NB4 (cell line): ENCODE data around the gene BRAT1.

ENCODE experiments used
- DNase-seq: peaks from one replicate; pipeline ENCODE4 v3.0.0; 2010; ENCODE audit warnings: low read depth
- H3K4me3 ChIP-seq: one replicate; pipeline ENCODE4 v1.5.1; 2011; ENCODE audit warnings: mild to moderate bottlenecking, low read depth, low read length, moderate library complexity
- MAX ChIP-seq: IDR thresholded peaks from 2 replicates; pipeline ENCODE4 v1.6.1; 2011; ENCODE audit warnings: low read depth, low read length
- MYC ChIP-seq: IDR thresholded peaks from 2 replicates; pipeline ENCODE4 v1.6.1; 2011; ENCODE audit warnings: low read depth, low read length
- POLR2A ChIP-seq: IDR thresholded peaks from 2 replicates; pipeline ENCODE4 v1.6.1; 2011; ENCODE audit warnings: mild to moderate bottlenecking; ENCODE audit not compliant: insufficient read length; ENCODE audit errors: extremely low read depth
- TF ChIP-seq, protein P1 (sequence below): IDR thresholded peaks from one replicate; pipeline ENCODE4 v1.5.1; 2012; ENCODE audit warnings: low read depth, low read length

The BRAT1 gene

GRCh38 chr7:2523941-2524807 lies 31.1 kb downstream of the BRAT1 start:
- DNase-seq = no peak
- TF ChIP-seq MYC = no peak
- no peak for TF ChIP-seq POLR2A
- TF ChIP-seq, protein P1, sequence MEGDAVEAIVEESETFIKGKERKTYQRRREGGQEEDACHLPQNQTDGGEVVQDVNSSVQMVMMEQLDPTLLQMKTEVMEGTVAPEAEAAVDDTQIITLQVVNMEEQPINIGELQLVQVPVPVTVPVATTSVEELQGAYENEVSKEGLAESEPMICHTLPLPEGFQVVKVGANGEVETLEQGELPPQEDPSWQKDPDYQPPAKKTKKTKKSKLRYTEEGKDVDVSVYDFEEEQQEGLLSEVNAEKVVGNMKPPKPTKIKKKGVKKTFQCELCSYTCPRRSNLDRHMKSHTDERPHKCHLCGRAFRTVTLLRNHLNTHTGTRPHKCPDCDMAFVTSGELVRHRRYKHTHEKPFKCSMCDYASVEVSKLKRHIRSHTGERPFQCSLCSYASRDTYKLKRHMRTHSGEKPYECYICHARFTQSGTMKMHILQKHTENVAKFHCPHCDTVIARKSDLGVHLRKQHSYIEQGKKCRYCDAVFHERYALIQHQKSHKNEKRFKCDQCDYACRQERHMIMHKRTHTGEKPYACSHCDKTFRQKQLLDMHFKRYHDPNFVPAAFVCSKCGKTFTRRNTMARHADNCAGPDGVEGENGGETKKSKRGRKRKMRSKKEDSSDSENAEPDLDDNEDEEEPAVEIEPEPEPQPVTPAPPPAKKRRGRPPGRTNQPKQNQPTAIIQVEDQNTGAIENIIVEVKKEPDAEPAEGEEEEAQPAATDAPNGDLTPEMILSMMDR = no peak
- no peak for TF ChIP-seq MAX
- H3K4me3 ChIP-seq = no peak overlapping the region

DNA sequence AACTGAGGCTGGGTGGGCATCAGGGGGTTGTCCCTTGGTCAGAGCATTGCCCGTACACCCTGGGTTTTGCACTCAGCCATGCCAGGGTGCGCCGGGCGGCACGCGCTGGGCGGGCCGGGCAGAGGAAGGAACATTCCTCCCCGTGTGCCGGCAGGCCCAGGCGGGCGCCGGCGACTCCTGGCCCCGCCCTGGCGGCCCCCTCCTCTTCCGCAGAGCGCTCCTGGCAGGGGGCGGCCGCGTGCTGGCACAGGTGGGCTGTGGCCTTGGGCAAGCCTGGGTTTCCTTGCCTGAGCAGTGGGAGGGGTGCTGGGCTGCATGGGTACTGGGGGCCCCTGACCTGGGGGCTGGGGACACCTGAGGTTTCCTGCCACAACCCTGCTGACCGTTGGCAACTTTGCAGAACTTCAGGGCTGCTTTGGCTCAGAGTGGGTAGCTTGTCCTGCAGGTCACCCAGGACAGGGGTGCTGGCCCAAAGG lies 31.8 kb downstream of the BRAT1 start:
- TF ChIP-seq POLR2A (no peak), MYC (no peak), MAX (no peak)
- TF ChIP-seq, protein P1 = no peak
- DNase-seq = no peak
- H3K4me3 ChIP-seq = no peak overlapping the region

GRCh38 chr7:2522780-2523433 lies 32.4 kb downstream of the BRAT1 start:
- DNase-seq = no peak
- no peak for TF ChIP-seq MYC
- TF ChIP-seq, protein P1 = no peak
- no peak for TF ChIP-seq MAX
- TF ChIP-seq POLR2A = no peak
- H3K4me3 ChIP-seq = no peak overlapping the region

DNA sequence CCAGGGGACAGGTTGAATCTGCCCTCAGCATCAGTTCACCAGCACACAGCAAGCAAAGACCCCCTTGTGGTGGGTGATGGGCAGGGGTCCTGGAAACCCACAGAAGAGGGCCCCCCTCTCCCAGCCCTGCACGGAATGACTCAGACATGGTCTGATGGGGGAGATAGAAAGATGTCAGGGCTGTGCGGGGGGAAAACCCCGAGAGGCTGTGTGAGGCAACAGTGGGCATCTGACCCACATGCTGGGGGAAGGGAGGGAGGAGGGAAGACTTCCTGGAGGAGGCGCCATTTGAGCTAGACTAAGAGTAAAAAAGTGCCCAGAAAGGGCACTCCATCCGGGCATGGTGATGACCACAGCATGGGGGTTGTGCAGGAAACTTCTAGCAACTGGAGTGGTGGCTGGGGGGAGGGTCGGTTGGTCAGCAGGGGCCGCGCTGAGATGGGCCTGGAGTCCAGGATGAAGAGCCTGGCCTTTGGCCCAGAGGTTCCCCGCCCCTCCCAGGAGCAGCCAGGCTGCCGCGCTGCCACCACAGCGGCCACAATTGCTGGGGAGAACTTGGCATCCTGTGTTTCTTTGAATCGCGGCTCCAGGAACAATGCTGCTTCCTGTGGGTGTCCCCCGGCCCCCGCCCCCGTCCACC lies 33.3 kb downstream of the BRAT1 start:
- DNase-seq = peak; percentile 77
- peak overlapping the region; percentile 36 for H3K4me3 ChIP-seq
- no peak for TF ChIP-seq MAX
- TF ChIP-seq, protein P1 = no peak
- no peak for TF ChIP-seq POLR2A
- TF ChIP-seq MYC = no peak

GRCh38 chr7:2521341-2521745 lies 34.0 kb downstream of the BRAT1 start:
- DNase-seq = no peak
- TF ChIP-seq POLR2A (no peak), MAX (no peak), MYC (no peak)
- TF ChIP-seq, protein P1 = no peak
- H3K4me3 ChIP-seq = peak overlapping the region; percentile 7
